Cardiac muscle cell (in vitro differentiated cells and primary cell): ENCODE data around the gene ITPKB. TPM values are rescaled to one million over a fixed set of nuclear protein-coding genes. Genes with fewer than 3 reads are reported as not detected.

Experiments
- DNase-seq, 2 donors: peaks; one replicate each; pipeline versions ENCODE4 v3.0.0 to v3.0.0-alpha.2; 2010 to 2017; ENCODE audit warnings: low read depth in 1 of 2, low spot score in 1 of 2
- H3K27ac ChIP-seq: fragments of 200-600 bp; sonication (generic); 2 replicates; pipeline ENCODE4 v1.5.1; 2016
- H3K27me3 ChIP-seq: fragments of 200-600 bp; sonication (generic); 2 replicates; pipeline ENCODE4 v1.6.0; 2016; ENCODE audit warnings: control low read depth
- H3K36me3 ChIP-seq: fragments of 200-600 bp; sonication (generic); 2 replicates; pipeline ENCODE4 v1.5.1; 2016; ENCODE audit warnings: control low read depth
- H3K4me1 ChIP-seq: fragments of 200-600 bp; sonication (generic); 2 replicates; pipeline ENCODE4 v1.8.1; 2017; ENCODE audit warnings: low read depth, mild to moderate bottlenecking, mixed run types
- H3K4me3 ChIP-seq: fragments of 200-600 bp; sonication (generic); 2 replicates; pipeline ENCODE4 v1.5.1; 2016; ENCODE audit warnings: mild to moderate bottlenecking
- H3K9me3 ChIP-seq: fragments of 200-600 bp; sonication (generic); 2 replicates; pipeline ENCODE4 v1.5.1; 2017; ENCODE audit warnings: low read depth, mild to moderate bottlenecking, control low read depth
- polyA plus RNA-seq: library from polyadenylated mRNA; unstranded; fragments of >200 nt; fragmentation: Nextera tagmentation; extraction: Ambion mirVana; gene quantifications from 2 replicates; pipeline ENCODE4 v1.2.1, GENCODE V29; 2016
- total RNA-seq: library from RNA; depleted of rRNA; stranded (reverse); fragments of >200 nt; gene quantifications from 2 replicates; pipeline ENCODE4 v1.2.3, GENCODE V29; 2016
- TF ChIP-seq, protein P1 (sequence below): IDR thresholded peaks from 2 replicates; pipeline ENCODE4 v1.5.1; 2012; ENCODE audit warnings: low read depth, mild to moderate bottlenecking, low read length

Gene ITPKB
- total and polyA plus RNA-seq, 2 experiments from 2014 or later = 3.8 to 12.0 TPM

- no peak overlapping the region for H3K4me3 ChIP-seq
- DNase-seq = no peak
- TF ChIP-seq, protein P1, sequence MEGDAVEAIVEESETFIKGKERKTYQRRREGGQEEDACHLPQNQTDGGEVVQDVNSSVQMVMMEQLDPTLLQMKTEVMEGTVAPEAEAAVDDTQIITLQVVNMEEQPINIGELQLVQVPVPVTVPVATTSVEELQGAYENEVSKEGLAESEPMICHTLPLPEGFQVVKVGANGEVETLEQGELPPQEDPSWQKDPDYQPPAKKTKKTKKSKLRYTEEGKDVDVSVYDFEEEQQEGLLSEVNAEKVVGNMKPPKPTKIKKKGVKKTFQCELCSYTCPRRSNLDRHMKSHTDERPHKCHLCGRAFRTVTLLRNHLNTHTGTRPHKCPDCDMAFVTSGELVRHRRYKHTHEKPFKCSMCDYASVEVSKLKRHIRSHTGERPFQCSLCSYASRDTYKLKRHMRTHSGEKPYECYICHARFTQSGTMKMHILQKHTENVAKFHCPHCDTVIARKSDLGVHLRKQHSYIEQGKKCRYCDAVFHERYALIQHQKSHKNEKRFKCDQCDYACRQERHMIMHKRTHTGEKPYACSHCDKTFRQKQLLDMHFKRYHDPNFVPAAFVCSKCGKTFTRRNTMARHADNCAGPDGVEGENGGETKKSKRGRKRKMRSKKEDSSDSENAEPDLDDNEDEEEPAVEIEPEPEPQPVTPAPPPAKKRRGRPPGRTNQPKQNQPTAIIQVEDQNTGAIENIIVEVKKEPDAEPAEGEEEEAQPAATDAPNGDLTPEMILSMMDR = no peak
These were observed 109.1 kb downstream of the ITPKB start for GRCh38 chr1:226629896-226630550.

GRCh38 chr1:226629210-226629895 is 109.7 kb downstream of the ITPKB start:
- H3K4me3 ChIP-seq = no peak overlapping the region
- DNase-seq = no peak
- no peaks in the 10 kb centered on the region for H3K36me3 ChIP-seq
- TF ChIP-seq, protein P1 = no peak
- H3K9me3 ChIP-seq = no peaks in the 10 kb centered on the region
- H3K27ac ChIP-seq = no peak overlapping the region
- no peaks in the 10 kb centered on the region for H3K4me1 ChIP-seq
- H3K27me3 ChIP-seq = no peaks in the 10 kb centered on the region

More at GRCh38 chr1:226629896-226630550, 109.1 kb downstream of the ITPKB start:
- no peaks in the 10 kb centered on the region for H3K36me3 ChIP-seq
- no peaks in the 10 kb centered on the region for H3K4me1 ChIP-seq
- H3K9me3 ChIP-seq = no peaks in the 10 kb centered on the region
- H3K27ac ChIP-seq = no peak overlapping the region
- no peaks in the 10 kb centered on the region for H3K27me3 ChIP-seq

GRCh38 chr1:226628612-226629155 is 110.4 kb downstream of the ITPKB start:
- no peak overlapping the region for H3K27ac ChIP-seq
- TF ChIP-seq, protein P1 = no peak
- H3K9me3 ChIP-seq = no peaks in the 10 kb centered on the region
- H3K4me1 ChIP-seq = no peaks in the 10 kb centered on the region
- no peak for DNase-seq
- no peaks in the 10 kb centered on the region for H3K27me3 ChIP-seq
- H3K36me3 ChIP-seq = no peaks in the 10 kb centered on the region
- no peak overlapping the region for H3K4me3 ChIP-seq

GRCh38 chr1:226627924-226628611 is 111.0 kb downstream of the ITPKB start:
- no peaks in the 10 kb centered on the region for H3K9me3 ChIP-seq
- no peak overlapping the region for H3K27ac ChIP-seq
- no peak overlapping the region for H3K4me3 ChIP-seq
- H3K27me3 ChIP-seq = no peaks in the 10 kb centered on the region
- DNase-seq = no peak
- H3K36me3 ChIP-seq = no peaks in the 10 kb centered on the region
- no peaks in the 10 kb centered on the region for H3K4me1 ChIP-seq
- TF ChIP-seq, protein P1 = no peak

- no peak for DNase-seq
- Histone ChIP-seq H3K9me3 (no peaks in the 10 kb centered on the region), H3K4me1 (no peaks in the 10 kb centered on the region), H3K36me3 (no peaks in the 10 kb centered on the region), H3K4me3 (no peak overlapping the region), H3K27me3 (no peaks in the 10 kb centered on the region), H3K27ac (no peak overlapping the region)
- TF ChIP-seq, protein P1 = no peak
These were observed 111.9 kb downstream of the ITPKB start for GRCh38 chr1:226627050-226627755.
